HL-60 (cell line): ENCODE measurements around the gene TRIP11.

Experiments
- GABPA ChIP-seq: IDR thresholded peaks from 2 replicates; pipeline ENCODE4 v1.6.1; 2012; ENCODE audit warnings: low read depth
- POLR2AphosphoS5 ChIP-seq: IDR thresholded peaks from 2 replicates; pipeline ENCODE4 v1.6.1; 2012; ENCODE audit warnings: low read depth
- REST ChIP-seq: IDR thresholded peaks from 2 replicates; pipeline ENCODE4 v1.6.1; 2012; ENCODE audit warnings: low read depth; ENCODE audit not compliant: insufficient replicate concordance
- SPI1 ChIP-seq: IDR thresholded peaks from 2 replicates; pipeline ENCODE4 v1.6.1; 2012; ENCODE audit warnings: low read depth, mild to moderate bottlenecking, borderline replicate concordance
- TF ChIP-seq, protein P1 (sequence below): IDR thresholded peaks from one replicate; pipeline ENCODE4 v1.5.1; 2011; ENCODE audit warnings: low read length, control low read depth, inconsistent platforms; ENCODE audit not compliant: insufficient read depth

- TF ChIP-seq POLR2AphosphoS5 (no peak), GABPA (no peak), REST (no peak), SPI1 (no peak)
- TF ChIP-seq, protein P1, sequence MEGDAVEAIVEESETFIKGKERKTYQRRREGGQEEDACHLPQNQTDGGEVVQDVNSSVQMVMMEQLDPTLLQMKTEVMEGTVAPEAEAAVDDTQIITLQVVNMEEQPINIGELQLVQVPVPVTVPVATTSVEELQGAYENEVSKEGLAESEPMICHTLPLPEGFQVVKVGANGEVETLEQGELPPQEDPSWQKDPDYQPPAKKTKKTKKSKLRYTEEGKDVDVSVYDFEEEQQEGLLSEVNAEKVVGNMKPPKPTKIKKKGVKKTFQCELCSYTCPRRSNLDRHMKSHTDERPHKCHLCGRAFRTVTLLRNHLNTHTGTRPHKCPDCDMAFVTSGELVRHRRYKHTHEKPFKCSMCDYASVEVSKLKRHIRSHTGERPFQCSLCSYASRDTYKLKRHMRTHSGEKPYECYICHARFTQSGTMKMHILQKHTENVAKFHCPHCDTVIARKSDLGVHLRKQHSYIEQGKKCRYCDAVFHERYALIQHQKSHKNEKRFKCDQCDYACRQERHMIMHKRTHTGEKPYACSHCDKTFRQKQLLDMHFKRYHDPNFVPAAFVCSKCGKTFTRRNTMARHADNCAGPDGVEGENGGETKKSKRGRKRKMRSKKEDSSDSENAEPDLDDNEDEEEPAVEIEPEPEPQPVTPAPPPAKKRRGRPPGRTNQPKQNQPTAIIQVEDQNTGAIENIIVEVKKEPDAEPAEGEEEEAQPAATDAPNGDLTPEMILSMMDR, result no peak
Observed at GRCh38 chr14:91997492-91997891, 42.4 kb downstream of the TRIP11 start.
